ENCODE results near the gene GSTO1.

GSTO1 gene

GRCh38 chr10:104307576-104308438, 53.1 kb downstream of the GSTO1 start:
- no peak for DNase-seq

GRCh38 chr10:104308439-104308903, 53.8 kb downstream of the GSTO1 start:
- no peak for DNase-seq

GRCh38 chr10:104309980-104310978, 55.6 kb downstream of the GSTO1 start:
- DNase-seq = no peak

GRCh38 chr10:104311184-104311720, 56.6 kb downstream of the GSTO1 start:
- no peak for DNase-seq

GRCh38 chr10:104314591-104315485, 60.1 kb downstream of the GSTO1 start:
- no peak for DNase-seq

GRCh38 chr10:104315486-104315921, 60.8 kb downstream of the GSTO1 start:
- DNase-seq = no peak

GRCh38 chr10:104316321-104317099, 61.8 kb downstream of the GSTO1 start:
- no peak for DNase-seq
